ENCODE results near the gene P2RX5.
"Not testable (repeated sequence)": the region's sequence is repeated elsewhere in the genome, so short reads cannot be mapped to it uniquely, and the experiment has no call there.

The P2RX5 gene, protein sequence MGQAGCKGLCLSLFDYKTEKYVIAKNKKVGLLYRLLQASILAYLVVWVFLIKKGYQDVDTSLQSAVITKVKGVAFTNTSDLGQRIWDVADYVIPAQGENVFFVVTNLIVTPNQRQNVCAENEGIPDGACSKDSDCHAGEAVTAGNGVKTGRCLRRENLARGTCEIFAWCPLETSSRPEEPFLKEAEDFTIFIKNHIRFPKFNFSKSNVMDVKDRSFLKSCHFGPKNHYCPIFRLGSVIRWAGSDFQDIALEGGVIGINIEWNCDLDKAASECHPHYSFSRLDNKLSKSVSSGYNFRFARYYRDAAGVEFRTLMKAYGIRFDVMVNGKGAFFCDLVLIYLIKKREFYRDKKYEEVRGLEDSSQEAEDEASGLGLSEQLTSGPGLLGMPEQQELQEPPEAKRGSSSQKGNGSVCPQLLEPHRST

DNA sequence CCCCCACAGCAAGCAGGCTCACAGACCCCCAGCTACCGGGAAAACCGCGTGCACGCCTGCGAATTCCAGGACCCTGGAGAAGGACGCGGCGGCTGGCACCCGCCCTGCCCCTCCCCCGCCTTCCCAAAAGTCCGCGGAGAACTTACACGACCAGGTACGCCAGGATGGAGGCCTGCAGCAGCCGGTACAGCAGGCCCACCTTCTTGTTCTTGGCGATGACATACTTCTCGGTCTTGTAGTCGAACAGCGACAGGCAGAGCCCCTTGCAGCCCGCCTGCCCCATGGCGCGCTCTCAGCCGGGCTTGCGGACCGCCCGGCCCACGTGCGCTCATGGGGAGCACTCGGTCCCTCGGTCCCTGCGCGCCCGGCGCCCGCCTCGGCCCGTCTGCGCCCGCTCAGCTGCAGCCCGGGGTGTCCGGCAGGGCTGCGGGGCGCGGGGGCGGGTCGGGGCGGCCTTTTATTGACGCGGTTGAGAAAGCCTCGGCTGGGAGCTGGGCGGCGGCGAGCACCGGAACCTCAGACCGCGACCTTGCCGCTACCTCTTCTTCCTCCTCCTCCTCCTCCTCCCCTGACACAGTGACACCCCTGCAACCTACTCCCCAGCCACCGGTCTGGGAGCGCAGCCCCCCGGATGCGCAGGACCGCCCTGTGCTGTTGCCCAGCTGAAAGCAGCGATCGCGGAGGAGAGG lies at the start of gene P2RX5:
TSS of gene P2RX5 (minus strand) at position 433 of the 689 bp plus-strand sequence. CDS start at position 283, 150 bp downstream.
- DNase-seq = no peak

- DNase-seq = no peak
Measured at GRCh38 chr17:3745071-3745470, 49.1 kb upstream of the P2RX5 start.

DNA sequence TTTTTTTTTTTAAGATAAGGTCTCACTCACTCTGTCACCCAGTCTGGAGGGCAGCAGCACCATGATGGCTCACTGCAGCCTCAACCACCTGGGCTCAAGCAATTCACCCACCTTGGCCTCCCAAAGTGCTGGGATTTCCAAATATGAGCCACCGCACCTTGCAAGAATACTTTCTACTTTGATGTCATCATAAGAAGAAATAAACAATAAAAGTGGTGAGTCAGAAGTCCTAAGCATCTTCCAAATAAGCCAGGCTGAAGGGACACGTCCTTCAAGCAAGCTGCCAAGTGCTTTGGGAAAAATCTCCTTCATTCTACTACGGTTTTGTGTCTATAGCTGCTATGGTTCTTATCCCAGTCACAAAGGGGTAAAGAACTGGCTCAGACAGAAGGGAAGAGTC lies 48.1 kb upstream of the P2RX5 start:
- no peak for DNase-seq

GRCh38 chr17:3740611-3741073 lies 44.7 kb upstream of the P2RX5 start:
- no peak for DNase-seq

DNA sequence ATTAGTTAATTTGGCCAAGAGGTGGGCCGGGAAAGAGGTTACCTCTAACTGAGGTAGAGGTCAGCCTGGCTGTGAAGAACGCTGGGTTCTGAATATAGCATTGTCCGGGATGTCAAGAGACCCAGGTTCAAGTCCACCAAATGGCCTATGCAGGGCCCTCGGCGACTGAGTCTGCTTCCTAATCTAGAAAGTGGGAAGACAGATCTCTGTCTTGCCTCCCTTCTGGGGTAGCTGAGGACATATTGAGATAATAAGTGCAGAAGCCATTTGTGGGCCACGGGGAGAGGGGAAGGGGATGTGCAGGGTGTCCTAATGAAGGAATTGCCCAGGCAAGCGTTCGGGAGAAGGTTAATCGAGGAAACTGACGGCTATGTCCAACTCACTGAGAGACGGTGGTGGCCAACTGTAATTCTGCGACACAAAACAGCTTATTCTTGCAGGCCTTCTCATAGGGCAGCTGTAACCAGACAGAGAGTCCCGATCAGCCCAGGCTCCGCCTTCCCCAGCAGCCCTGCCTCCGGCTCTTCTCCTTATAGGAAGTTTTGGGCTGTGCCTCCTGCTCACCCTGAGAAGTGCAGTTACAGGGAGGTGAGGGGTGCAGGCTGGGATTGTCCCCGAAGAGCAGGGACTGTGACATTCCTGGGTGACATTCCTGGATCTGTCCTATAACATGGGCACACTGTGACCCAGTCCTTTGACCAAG lies 43.6 kb upstream of the P2RX5 start:
- no peak for DNase-seq

DNA sequence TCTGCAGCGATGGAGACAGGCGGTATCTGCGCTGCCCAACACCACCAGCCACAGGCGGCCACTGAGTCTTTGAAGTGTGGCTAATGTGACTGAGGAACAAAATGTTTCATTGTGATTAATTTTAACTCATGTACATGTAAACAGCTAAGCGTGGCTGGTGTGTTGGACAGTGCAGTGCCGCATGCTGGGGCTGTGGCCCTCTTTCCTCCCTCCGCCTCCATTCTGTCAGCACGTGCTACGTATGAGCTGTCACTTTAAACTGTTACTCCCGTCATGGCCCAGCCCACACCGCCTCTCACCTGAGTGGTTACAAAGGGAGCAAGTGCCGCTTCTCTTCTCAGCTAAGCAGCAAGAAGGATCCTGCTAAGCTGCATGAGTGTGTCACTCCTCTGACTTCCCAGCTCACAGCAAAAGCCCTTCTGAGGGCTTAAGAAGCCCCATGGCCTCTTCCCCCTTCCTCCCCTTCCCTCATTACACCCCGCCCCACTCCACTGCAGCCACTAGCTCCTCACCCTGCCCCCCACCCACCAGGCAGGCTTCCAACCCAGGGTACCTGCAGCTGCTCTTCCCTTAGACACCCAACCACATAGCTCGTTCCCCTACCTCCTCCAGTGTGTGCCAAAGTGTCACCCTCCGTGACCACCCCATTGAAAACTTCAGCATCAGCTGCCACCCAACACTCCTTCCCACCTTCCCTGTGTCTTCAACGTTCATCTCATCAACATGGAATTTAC lies 42.8 kb upstream of the P2RX5 start:
- DNase-seq = no peak

- no peak for DNase-seq
Measured at GRCh38 chr17:3735515-3735914, 39.6 kb upstream of the P2RX5 start.

GRCh38 chr17:3734911-3735276 lies 38.9 kb upstream of the P2RX5 start:
- not testable (repeated sequence) for DNase-seq

- DNase-seq = no peak
Measured at GRCh38 chr17:3732210-3732621, 36.3 kb upstream of the P2RX5 start.

GRCh38 chr17:3730881-3731429 lies 35.0 kb upstream of the P2RX5 start:
- no peak for DNase-seq

DNA sequence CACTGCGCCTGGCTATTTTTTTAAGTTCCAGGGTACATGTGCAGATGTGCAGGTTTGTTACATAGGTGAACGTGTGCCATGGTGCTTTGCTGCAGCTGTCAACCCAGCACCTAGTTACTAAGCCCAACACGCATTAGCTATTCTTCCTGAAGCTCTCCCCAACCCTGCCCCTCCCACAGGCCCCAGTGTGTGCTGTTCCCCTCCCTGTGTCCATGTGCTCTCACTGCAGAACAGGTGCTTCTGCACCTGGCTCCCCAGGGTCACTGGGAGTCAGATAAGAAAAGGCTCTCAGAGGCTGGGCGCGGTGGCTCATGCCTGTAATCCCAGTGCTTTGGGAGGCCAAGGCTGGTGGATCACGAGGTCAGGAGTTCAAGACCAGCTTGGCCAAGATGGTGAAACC lies 33.9 kb upstream of the P2RX5 start:
- DNase-seq = no peak

GRCh38 chr17:3728099-3728498 lies 32.1 kb upstream of the P2RX5 start:
- DNase-seq = not testable (repeated sequence)

DNA sequence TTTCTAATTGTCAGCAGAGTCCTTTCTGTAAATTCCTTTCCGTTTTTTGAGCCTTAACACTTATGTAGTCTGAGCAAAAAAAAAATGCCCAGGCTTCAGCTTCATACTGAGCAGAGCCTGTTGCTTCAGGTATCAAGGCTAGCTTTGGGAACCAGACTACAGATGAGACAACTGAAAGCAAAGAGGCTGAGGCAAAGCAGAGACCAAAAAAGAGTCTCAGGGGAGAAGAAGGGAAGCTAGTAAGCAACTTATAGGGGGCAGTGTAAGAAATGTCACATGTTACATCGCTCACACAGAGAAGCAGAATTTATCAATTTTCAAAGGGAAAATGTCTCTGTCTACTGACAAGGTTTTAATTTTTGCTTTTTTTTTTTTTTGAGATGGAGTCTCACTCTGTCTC lies 31.1 kb upstream of the P2RX5 start:
- DNase-seq = no peak

DNA sequence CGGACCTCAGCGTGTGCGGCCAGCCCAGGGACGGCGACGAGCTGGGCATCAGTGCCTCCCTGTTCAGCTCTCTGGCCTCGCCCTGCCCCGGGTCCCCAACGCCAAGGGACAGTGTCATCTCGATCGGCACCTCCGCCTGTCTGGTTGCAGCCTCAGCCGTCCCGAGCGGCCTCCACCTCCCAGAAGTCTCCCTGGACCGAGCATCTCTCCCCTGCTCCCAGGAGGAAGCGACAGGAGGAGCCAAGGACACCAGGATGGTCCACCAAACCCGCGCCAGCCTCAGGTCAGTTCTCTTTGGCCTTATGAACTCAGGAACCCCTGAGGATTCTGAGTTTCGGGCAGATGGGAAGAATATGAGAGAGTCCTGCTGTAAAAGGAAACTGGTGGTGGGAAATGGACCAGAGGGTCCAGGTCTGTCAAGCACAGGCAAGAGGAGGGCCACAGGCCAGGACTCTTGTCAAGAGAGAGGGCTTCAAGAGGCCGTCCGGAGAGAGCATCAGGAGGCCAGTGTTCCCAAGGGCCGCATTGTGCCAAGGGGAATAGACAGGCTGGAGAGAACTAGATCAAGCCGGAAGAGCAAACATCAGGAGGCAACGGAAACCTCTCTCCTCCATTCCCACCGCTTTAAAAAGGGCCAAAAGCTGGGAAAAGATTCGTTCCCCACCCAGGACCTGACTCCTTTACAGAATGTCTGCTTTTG lies 28.6 kb upstream of the P2RX5 start:
- no peak for DNase-seq

DNA sequence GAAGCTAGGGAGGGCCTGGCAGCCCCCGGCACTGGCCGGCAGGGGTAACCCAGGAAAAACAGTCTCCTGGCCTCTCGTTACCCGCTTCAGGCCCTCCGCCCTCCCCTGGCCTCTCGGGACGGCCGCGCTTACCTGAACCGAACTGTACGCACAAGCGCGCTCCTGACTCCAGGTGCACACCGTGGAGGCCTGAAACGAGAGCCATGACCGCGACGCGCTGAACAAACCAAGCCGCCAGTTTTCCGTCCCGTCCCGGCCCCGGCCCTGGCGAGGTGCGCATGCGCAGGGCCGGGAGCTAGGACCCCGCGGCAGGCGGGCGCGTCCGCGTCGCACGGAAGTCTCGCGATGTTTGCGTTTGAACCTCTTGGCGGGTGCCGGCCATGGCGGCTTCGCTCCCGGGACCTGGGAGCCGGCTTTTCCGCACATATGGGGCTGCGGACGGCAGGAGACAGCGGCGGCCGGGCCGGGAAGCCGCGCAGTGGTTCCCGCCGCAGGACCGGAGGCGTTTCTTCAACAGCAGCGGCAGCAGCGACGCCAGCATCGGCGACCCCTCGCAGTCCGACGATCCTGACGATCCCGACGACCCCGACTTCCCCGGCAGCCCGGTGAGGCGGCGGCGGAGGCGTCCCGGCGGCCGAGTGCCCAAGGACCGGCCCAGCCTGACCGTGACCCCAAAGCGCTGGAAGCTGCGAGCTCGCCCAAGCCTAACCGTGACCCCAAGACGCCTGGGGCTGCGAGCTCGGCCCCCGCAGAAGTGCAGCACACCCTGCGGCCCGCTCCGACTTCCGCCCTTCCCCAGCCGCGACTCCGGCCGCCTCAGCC lies 27.8 kb upstream of the P2RX5 start, which contains the start of gene HASPIN:
TSS of gene HASPIN (plus strand) at position 348 of the 822 bp plus-strand sequence. CDS start at position 381, 33 bp downstream.
- no peak for DNase-seq

DNA sequence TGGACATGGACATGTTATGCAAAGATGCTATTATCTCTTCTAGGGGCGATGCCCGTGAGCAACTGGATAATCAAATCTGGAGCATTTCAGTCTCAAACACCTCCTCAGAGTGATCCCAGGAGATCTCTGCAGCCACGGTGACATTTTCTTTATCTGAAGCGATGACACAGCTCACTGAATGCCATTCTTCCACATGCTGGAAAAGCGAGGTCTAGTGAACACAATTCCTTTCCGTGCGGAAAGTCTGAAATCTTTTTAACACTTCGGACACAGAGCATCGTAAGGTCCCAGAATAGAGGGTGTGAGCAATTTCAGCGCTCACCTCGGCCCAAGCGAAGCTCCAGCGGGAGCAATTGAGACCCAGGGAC lies 27.2 kb upstream of the P2RX5 start:
- DNase-seq = no peak

GRCh38 chr17:3722716-3723115 lies 26.8 kb upstream of the P2RX5 start:
- DNase-seq = no peak

DNA sequence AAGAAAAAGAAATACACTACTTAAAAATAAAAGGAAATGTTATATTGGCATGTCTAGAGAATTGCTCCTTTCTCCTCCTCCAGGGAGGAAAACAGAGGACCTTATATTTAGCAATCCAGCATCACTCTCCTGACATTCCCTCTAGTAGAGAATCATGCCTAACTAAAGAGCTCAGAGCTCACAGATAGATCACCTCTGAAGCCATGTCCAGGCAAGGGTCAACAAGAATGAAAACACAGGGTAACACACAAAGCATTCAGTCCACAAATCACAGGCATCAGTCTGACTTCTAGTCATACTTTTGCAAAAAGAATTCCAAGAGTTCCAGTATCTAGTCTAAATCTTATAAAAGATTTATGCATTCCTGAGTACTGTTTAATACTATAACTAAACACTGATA lies 23.3 kb upstream of the P2RX5 start:
- DNase-seq = no peak

GRCh38 chr17:3718201-3718600 lies 22.2 kb upstream of the P2RX5 start:
- DNase-seq = no peak

- no peak for DNase-seq
Measured at GRCh38 chr17:3715296-3715695, 19.3 kb upstream of the P2RX5 start.

All from NCI-H524 treated with DMSO at 0.1 percent for 48 hours (cell line).